Activated CD4-positive, CD25-positive, alpha-beta regulatory T cell treated with anti-CD3 and anti-CD28 coated beads, Interleukin-2, amount 50 U/mL, for 72 hours (primary cell): ENCODE results near the gene MAD1L1.

Experiments used
- DNase-seq: peaks from one replicate; pipeline ENCODE4 v3.0.0; 2021

Gene MAD1L1

DNA sequence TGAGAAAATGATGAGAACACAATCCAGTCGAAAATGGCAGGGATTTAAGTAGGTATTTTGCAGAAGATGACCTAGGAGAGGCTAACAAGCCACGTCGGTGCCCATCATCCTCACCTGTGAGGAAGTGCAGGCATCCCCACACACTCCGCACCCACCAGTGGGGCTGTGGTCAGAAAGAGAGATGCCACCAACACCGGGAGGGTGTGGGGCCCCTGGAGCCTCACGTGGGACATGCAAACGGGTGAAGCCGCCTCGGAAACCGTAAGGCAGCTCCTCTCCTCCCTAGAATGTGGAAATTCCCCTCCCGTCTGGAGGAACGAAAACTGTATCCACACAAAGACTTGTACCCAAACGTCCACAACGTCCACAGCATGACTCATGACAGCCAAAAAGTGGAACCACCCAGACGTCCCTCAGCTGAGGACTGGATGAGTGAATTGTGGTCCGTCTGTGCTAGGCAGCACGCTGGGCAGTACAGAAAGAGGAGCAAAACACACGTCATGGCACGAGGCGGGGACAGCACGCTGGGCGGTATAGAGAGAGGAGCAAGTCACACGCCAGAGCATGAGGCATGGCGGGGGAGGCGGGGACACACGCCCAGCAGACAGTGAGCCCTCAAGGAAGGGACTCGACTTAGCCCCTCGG, 316.7 kb downstream of the MAD1L1 start:
- DNase-seq, result no peak

DNA sequence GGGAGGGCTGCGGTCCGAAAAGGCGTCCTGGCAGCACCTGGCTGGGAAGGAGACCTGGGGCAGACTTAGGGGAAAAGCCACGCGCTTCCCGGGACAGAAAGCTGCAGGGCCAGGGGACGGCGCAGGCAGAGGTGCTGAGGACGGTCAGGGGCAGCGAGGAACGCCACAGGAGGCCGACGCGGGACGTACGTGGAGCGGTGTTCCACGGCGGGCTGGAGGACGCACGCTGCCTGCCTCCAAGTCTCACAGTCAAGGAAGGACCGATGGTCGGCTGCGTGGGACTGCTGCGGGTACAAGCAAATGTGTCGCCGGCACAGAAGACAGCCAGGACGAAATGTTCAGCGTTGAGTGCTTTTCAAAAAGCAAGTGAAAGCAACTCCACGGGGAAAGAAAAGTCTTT, 317.4 kb downstream of the MAD1L1 start:
- no peak for DNase-seq

DNA sequence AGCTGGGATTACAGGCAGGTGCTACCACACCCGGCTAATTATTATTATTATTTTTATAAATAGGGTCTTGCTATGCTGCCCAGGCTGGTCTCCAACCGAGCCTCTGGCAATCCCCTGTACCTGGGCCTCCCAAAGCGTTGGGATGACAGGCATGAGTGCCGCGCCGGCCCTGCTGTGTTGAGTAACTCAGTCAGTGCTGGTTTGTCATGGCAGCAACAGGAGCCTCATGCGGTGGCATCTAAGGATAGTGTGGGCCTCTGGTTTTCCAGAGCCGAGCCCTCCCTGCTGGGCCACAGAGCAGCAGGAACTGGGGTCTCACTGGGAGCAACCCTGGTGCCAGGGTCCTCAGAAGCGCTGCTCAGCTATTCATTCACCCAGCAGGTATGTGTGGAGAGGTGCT, 318.0 kb downstream of the MAD1L1 start:
- no peak for DNase-seq

DNA sequence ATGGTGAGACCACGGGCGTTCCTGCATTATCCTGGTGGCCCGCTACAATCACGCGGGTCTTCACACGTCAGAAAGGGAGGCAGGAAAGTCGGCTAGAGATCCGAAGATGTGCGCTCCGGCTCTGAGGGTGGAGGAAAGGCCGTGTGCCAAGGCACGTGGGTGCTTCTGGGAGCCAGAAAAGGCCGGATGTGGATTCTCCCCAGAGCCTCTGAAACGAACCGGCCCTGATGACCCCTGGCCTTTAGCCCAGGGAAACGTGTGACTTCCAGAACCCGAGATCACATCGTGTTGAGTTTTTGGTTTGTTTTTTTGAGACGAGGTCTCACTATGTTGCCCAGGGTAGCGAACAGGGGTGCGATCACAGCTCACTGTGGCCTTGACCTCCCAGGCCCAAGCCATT, 318.4 kb downstream of the MAD1L1 start:
- no peak for DNase-seq

DNA sequence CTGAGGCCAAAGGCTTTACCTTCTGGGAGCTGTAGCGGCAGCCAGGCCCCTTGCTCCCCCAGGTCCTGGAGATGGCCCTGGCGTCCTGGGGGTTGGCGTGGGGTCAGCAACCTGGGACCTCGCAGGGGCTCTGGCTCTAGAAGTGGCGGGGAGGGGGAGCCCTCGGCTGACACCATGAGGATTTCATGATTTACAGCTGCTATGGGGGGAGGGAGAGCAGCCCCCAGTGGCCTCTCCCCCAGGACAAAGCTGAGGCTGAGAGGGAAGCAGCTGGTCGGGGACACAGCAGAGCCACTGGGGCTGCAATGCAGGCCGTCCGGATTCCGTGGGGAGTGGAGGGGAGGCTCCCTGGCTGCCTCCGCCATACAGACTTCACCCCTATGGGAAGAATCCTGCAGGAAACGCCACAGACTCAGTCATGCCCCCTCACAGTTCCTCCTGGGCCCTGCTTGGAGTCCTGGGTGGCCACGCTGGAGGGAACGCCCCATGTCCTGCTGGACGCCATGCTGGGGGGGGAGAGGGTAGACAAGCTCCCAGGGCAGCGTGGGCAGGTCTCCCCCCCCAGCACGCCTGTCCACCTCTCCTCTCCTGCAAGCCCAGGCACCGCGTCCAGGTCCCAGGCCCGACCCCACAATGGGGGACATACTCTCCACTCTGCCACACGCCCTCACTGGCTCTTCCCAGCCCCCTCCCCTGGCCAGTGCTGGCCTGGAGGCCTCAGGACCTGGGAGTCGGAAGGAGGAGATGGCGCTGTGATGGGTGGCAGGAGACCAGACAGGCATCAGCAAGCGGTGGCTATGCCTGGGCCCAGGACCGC, 319.1 kb downstream of the MAD1L1 start:
- no peak for DNase-seq

DNA sequence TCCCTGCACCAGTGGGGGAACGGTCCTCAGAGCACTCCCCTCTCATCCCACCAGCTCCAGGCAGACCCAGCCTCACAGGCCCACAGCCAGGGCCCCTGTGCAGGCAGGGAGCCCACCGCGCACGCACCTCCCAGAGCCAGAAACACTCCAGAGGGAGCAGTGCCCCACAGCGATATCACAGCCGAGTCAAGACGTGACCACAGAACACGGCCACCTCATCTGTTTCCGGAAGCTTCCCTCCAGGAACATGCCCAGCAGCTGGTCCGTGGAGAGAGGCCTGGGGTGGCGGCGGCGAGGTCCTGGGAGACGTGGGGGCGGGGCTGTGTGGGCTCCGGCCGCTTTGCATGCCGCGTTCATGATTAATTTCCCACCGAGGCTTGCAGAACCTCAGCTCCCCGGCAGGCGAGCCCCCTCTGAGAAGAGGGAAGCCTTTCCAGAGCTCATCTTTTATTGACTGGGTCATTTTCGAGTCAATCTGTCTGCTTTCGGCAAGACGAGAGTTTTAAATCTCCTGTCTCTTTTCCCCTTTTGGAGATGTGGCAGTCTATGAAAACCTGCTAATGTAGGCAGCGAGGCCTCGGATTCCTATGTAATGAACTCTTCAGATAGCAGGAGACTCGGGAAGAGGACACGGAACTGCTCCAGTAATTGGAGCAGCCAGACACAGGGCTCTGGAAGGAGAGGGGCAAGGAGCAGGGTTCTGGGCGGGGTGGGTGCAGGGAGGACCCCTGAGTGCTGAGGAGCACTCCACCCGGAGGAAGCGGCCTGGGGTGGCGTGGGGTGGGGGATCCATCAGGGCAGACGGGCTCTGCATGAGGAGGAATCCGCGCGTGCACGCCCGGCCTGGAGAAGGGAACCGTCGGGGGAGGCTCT, 319.9 kb downstream of the MAD1L1 start:
- DNase-seq, result no peak

DNA sequence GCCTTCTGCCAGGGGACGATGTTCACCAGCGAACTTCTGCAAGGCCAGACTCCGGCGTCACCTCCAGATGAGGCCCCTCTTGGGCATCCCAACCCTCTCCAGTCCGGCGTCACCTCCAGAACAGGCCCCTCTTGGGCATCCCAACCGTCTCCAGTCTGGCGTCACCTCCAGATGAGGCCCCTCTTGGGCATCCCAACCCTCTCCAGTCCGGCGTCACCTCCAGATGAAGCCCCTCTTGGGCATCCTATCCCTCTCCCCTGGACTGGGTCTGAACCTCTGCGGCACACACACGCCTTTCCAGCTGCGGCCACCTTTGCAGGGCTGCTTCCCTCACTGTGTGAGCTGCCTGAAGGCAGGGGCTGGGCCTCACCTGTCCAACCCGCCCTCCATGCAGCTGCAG, 321.2 kb downstream of the MAD1L1 start:
- DNase-seq, result no peak

DNA sequence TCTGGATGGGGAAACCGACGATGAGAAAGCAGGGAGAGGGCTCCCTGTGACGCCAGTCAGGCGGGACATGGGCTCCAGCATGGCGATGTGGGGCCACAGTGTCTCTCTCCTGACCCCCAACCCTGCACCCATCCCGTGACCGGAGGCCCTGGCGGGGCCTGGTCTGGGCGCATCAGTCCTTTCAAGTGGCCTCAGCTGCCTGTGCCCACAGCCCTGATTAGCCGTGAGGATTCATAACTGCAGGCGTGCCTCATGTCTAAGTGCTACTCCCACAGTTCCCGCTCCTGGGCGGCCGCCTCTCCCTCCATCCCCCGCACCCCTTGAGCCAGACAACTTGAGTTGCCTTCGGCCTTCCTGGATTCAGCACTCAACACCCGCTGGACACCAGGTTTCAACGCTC, 321.9 kb downstream of the MAD1L1 start:
- no peak for DNase-seq

DNA sequence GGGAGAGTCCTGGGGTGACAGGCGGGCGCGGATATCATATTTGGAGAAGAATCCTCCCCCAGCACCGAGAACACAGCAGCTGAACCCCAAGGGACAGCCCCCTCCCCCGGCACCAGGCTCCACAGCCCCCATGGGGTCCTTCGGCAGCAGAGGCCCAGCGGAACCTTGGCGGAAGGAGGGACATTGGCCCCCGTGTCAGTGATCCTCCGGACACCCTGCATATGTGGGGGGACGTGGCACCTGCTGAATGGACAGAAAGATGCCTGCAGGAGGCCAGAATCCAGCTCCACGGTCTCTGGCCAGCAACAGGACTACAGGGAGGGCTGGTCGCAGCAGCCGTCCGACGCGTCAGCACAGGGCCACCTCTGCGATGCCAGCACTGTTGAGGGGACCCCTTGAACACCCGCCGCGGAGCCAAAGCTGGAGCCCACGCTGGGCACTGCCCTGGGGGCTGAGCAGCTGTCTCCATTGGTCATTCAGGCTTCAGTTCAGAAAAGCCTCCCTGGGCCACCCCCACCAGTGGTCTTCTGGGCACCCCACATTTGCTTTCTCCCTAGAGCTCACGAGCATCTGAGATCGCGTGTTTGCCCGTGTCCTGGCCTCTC, 322.6 kb downstream of the MAD1L1 start:
- DNase-seq, result no peak

DNA sequence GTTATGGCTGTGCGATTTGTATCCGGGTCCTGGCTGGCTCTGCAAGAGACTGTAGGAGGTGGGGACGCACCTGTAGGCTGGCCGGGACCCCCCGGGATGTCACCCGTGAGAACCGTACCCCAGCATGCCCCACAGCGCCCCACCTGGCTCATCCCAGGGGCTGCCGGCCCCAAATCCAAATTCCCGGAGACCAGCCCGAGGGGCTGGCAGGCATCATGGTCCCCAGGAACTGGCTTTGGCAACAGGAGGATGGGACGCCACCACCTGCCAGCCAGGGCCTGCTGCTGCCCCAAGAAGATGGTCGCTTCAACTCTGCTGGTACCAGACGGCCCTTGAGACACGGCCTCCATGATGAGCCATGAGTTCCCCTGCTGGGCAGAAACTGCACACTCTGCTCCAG, 323.3 kb downstream of the MAD1L1 start:
- no peak for DNase-seq

DNA sequence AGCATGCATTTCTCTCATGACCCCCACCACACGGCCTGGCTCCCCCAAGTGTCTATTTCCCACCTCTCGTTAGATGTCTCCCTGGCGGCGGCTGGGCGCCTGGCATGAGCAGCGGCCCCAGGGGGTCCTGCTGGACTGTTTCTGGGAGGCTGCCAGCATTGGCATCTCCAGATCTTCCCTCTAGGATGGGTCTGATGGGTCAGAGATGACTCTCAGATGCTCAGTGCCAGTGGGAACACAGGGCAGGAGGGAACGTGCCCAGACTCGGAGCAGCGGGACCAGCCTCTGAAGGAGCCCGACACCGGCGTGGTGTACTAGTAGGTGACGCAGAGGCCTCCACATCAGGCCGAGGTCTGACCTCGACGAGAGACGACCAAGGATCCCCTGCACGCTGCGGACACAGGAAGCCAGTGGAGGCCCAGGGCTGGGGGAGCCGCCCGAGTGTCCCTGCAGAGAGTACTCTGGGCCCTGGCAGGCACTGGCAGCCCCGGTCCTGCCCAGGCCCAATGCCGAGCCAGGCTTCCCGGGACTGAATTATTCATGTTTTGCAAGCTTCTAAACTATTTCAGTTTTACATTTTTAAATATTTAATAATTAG, 323.8 kb downstream of the MAD1L1 start:
- DNase-seq, result no peak

DNA sequence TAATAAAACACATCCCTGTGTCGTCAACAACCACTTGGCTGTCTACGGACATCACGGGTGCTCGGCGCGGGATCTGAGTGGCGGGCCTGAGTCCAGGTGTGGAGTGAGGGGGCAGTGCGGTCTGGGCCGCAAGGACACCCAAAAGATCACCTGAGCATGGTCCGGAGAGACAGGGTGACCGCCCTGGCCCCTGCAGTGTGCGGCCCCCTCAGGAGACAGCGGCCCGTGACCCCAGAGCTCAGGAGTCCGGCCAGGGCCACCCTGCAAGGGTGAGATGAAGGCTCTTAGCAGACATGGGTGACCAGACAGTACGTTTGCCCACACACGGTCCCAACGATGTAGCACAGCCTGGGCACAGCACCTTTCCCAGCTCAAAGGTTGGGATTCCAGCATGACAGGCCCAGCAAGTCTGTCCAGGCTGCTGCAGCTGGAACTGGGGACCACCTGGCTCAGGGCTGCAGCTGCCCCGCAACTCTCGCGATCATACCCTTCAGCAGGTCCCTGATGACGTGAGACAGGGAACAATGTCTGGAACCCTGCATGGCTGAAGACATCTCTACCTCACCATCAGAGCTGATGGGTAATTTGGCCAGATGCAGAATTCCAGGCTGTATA, 324.9 kb downstream of the MAD1L1 start:
- no peak for DNase-seq

DNA sequence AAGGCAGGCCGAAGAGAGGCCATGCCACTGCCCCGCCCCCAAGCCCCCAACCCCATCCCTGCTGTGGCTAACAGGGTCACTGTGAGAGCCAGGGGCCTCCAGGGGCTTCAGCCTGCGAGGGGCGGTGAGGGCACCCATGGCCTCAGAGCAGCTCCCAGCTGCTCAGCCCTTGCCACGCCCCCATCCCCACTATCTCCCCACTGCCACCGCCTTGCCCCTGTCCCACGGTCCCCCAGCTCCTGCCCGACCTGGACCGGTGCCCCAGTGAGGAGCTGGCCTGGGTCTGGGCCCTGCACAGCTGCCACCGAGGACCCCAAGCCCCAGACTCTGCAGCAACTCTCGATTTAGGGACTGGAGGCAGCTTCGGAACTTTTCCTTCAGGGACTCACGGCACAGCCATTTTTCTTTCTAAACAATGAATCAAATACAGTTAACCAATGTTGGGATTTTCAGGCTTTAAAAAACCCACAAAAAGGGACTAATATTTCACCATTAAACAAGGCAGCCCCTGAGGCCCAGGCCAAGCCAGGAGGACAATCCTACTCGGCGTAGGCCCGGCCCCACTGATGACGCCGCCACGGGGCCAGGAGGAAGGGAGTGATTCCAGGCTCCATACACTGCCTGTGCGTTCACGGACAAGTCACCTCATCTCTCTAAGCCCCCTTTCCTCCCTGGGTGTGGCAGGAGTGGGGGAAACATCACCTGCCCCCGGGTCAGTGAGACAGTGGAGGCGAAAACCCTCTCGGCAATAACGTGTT, 325.6 kb downstream of the MAD1L1 start:
- no peak for DNase-seq

DNA sequence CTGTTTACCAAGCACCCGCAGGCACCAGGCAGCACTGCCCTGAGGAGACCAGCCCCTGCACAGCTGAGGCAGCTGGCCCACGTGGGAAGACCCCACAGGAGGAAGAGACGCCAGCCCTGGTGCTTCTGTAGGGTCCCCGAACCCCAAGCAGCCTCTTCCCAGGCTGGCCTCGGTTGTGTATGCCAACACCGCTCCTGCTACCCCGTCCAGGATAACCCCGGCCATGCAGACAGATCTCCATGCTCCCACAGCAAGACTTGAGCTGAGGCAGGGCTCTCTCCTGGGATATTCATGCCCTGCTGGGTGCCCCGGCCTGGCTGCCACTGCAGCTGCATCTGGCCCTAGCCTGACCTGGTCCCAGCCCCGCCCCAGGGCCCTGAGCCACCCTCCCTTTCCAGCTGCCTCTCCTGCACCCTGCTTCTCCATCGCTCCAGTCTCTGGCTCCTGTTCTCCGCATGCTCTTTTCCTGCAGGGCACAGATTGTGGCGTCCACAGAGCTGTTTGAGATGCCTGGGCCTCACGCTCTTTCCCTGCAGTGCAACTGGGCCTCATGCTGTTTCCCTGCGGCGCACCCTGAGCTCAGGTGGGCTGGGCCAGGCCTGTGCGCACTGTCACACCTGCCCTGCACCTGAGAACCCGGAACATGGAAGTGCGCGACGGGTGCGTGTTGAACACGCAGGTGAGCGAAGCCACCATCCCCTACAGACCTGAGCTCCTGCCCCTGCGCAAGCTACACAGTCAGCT, 326.5 kb downstream of the MAD1L1 start:
- DNase-seq, result no peak

DNA sequence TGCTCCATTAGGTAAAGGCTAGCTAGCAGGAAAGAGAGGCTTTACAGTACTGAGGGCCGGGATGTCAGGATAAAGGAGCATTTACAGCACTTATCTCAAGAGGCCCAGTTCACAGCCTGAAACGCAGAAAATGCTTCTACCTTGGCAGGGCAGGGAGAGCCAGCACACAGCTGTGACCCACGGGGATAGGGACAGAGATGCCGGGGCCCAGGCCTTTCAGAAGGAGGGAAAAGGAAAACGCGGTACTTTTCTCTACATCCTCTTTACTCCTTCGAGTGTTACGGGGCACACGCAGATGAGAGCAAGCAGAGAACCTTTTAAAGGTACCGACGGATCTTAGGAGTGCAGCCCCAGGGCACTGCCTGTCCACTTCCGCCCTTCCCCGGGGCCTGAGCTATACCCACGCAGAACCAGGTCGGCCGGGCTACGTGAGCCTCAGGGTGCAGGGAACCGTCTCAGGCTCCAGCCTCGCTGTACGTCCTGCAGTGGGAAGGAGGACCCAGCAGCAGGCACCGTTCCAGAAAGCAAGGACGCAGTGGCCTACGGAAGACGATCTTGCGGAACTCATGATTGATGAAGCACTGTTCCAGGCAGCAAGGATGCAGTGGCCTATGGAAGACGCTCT, 330.4 kb downstream of the MAD1L1 start:
- no peak for DNase-seq

DNA sequence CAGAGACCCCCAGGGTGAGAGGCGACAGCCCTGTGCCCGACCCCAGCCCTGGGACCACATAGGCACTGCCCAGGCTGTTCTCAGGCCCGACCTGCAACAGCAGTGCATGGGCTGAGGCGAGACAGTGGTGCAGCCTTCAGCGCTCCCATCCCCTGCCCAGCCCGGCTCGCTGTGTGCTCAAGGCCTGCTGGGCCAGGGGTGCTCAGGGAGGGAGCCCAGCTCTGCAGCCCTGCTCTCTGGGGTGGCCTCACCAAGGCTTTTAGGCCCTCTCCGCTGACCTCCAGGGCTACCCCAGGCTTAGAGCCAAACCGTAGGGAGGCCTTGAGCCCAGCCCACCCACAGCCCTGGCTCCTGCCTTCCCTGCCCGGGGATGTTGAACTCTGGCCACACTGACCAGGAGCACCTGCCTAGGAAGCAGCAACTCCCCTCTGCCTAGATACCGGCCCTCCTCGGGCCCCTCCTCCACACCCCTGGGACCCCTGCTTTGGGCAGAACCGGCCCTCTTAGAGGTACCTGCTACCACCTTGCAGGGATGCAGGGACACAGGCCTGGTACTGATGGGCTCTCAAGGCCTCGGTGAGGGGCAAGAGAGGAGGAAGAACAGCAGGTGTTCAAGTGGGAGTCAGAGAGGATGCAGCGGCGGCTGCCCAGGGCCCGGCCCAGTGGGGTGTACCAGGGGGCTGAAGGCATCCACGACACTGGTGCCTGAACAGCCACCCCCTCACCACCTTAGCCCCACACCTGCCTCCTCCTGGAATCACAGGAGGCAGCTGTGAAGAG, 331.1 kb downstream of the MAD1L1 start:
- no peak for DNase-seq

DNA sequence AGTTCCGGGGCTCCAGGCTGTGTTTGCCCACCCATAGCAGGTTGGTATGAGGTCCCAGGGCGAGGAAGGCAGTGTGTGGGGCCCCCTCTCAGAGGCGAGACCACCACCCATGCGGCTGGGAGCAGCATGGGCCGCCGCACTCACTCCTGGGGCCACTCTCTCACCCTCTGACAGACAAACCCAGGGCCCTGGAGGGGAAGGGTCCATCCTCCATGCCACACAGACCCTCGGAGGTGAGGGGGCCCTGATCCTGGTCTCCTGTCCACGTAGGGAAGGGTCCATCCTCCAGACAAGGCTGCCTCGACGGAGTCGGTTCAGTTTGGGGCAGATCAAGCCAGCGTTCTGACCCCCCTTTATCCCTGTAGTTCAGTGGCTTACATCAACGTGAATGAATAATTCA, 331.9 kb downstream of the MAD1L1 start:
- no peak for DNase-seq

DNA sequence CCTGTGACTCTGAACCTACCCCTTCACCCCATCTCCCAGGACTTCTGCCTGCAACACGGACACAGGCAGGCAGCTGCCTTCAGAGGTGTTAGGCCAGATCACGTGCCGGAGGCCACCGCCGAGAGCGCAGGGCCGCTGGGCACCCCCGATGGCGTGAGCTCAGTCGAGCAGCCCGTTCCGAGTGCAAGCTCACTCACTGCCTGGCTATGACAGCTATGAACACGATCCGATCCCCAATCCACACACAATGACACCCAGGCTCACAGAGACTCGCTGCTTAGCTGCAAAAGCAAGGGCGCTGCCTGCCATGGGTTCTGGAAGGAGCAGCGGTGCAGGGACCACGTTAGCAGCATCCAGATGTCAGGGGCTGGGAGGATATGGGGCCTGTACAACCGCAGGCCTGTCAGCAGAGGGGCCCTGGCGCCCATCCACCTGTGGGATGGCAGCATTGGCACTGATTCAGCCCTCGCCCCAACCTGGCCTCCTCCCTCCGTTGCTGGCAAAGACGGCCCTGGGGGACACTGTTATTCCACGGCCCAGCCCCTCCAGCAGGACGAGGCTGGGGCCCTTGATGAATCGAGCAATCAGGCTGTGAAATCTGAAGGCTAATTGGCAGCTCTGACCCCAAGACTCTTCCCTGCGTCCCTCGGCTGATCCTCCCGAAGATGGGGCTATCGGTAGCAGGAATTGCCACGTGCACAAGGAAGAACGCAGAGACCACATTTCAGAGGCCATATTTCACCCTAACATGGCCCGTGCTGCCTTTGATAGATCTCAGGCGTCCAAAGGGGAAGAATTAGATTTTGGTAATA, 332.6 kb downstream of the MAD1L1 start:
- DNase-seq, result no peak

DNA sequence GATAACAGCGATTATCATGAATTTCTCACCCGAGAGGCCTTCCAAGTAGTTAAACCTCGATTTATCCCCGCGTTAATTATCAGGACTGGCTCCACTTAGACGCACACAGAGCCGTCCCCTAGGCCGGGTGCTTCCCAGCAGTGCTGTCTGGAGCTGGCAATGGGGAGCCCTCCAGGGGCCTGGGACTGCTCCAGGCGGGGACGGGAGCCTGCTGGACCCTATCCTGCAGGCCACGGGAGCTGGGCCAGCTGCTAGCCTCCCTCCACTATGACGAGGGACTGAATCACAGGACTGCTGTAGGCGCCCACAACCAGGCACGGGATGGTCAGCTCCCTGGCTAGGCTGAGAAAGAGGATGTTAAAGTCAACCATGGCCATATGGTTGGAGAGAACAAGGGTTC, 333.5 kb downstream of the MAD1L1 start:
- DNase-seq, result no peak
